Activated CD8-positive, alpha-beta memory T cell treated with anti-CD3 and anti-CD28 coated beads, Interleukin-2, amount 10 ng/mL, durations not matched to agents 7 days and 5 days (primary cell): ENCODE measurements around the gene ANKUB1. TPM values are rescaled to one million over a fixed set of nuclear protein-coding genes. Genes with fewer than 3 reads are reported as not detected.

Experiments used
- ATAC-seq: fragments of 150-1000 bp; cut with Tn5 transposase; one replicate; pipeline ENCODE4 v1.10.0; 2021; ENCODE audit warnings: moderate library complexity
- CTCF ChIA-PET: fragments of 350-600 bp; sonication (Branson Sonifier 250); formaldehyde crosslinking; loops from one replicate; lab custom pipeline; 2021; ENCODE audit warnings: antibody characterized with exemption; lab: Charles Lee
- DNase-seq: peaks from one replicate; pipeline ENCODE4 v3.0.0-alpha.2; 2020
- H3K27ac Mint-ChIP-seq: one replicate; pipeline ENCODE4 v1.8.0; 2021; ENCODE audit warnings: mild to moderate bottlenecking, mixed read lengths
- H3K27me3 Mint-ChIP-seq: one replicate; pipeline ENCODE4 v1.8.0; 2021; ENCODE audit warnings: mixed read lengths
- H3K36me3 Mint-ChIP-seq: one replicate; pipeline ENCODE4 v1.8.0; 2021; ENCODE audit warnings: mild to moderate bottlenecking, mixed read lengths
- H3K4me1 Mint-ChIP-seq: one replicate; pipeline ENCODE4 v1.8.0; 2021; ENCODE audit warnings: mixed read lengths
- H3K4me3 Mint-ChIP-seq: one replicate; pipeline ENCODE4 v1.8.0; 2021; ENCODE audit warnings: mild to moderate bottlenecking, moderate library complexity, mixed read lengths
- H3K9me3 Mint-ChIP-seq: one replicate; pipeline ENCODE4 v1.8.0; 2022; ENCODE audit warnings: low read depth, mixed read lengths
- total RNA-seq, 2 experiments: library from RNA; stranded (reverse); gene quantifications; one replicate each; pipeline ENCODE4 v1.2.3, GENCODE V29; 2021

Gene ANKUB1
- total RNA-seq, 2 experiments from 2014 or later: not detected

GRCh38 chr3:149801195-149801594 is 8.8 kb upstream of the ANKUB1 start:
- no peak for DNase-seq
- H3K36me3 Mint-ChIP-seq: no peaks in the 10 kb centered on the region
- H3K9me3 Mint-ChIP-seq: no peaks in the 10 kb centered on the region
- H3K27ac Mint-ChIP-seq: no peak overlapping the region
- H3K27me3 Mint-ChIP-seq: peaks cover 16% of the 10 kb centered on the region
- ATAC-seq: no peak
- no peaks in the 10 kb centered on the region for H3K4me1 Mint-ChIP-seq
- CTCF ChIA-PET: interaction anchor here (1.0 kb wide), 1 partner anchor 30 kb away, joined by 5 read pairs; no protein-coding TSS in a partner anchor
- H3K4me3 Mint-ChIP-seq: no peak overlapping the region

- no peaks in the 10 kb centered on the region for H3K4me1 Mint-ChIP-seq
- CTCF ChIA-PET: interaction anchor here (1.0 kb wide), 1 partner anchor 29 kb away, joined by 5 read pairs; no protein-coding TSS in a partner anchor
- H3K27ac Mint-ChIP-seq: no peak overlapping the region
- no peaks in the 10 kb centered on the region for H3K9me3 Mint-ChIP-seq
- DNase-seq: no peak
- no peak for ATAC-seq
- no peaks in the 10 kb centered on the region for H3K36me3 Mint-ChIP-seq
- H3K27me3 Mint-ChIP-seq: peaks cover 11% of the 10 kb centered on the region
- no peak overlapping the region for H3K4me3 Mint-ChIP-seq
These were observed 8.3 kb upstream of the ANKUB1 start for GRCh38 chr3:149800693-149801092.

- DNase-seq: no peak
- H3K27me3 Mint-ChIP-seq: peaks cover 20% of the 10 kb centered on the region
- no peaks in the 10 kb centered on the region for H3K36me3 Mint-ChIP-seq
These were observed 3.7 kb upstream of the ANKUB1 start for GRCh38 chr3:149796026-149796425.

GRCh38 chr3:149790698-149791097 is 1.7 kb downstream of the ANKUB1 start:
- Mint-ChIP-seq H3K9me3 (no peaks in the 10 kb centered on the region), H3K27me3 (peaks cover 41% of the 10 kb centered on the region), H3K27ac (no peak overlapping the region), H3K4me1 (no peaks in the 10 kb centered on the region), H3K4me3 (no peak overlapping the region), H3K36me3 (no peaks in the 10 kb centered on the region)
- CTCF ChIA-PET: no interaction called here
- no peak for DNase-seq
- no peak for ATAC-seq

More at GRCh38 chr3:149796026-149796425, 3.7 kb upstream of the ANKUB1 start:
- H3K4me3 Mint-ChIP-seq: no peak overlapping the region
- H3K4me1 Mint-ChIP-seq: no peaks in the 10 kb centered on the region
- H3K27ac Mint-ChIP-seq: no peak overlapping the region
- ATAC-seq: no peak
- CTCF ChIA-PET: no interaction called here
- no peaks in the 10 kb centered on the region for H3K9me3 Mint-ChIP-seq

DNA sequence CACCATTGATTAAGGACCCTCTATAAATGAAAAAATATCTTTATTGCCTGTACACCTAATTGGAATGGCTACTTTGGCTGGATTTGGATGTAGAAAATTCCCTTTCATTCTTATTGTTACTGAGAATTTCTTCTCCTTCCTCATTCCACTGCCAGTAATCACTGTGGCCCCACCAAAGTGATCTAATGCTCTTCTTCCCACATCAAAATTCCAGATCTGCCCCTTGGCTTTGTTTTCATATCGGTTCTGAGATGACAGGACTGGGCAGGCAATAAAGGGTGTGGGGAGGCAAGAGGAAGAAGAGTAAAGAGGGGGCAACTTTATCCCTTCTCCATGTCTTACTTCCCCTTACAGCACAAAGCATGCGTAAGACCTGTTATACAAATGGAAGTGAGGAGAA is 2.1 kb downstream of the ANKUB1 start:
- Mint-ChIP-seq H3K4me1 (no peaks in the 10 kb centered on the region), H3K36me3 (no peaks in the 10 kb centered on the region), H3K9me3 (no peaks in the 10 kb centered on the region), H3K4me3 (no peak overlapping the region), H3K27ac (no peak overlapping the region), H3K27me3 (peaks cover 41% of the 10 kb centered on the region)
- DNase-seq (no peak), ATAC-seq (no peak)
- CTCF ChIA-PET: no interaction called here

DNA sequence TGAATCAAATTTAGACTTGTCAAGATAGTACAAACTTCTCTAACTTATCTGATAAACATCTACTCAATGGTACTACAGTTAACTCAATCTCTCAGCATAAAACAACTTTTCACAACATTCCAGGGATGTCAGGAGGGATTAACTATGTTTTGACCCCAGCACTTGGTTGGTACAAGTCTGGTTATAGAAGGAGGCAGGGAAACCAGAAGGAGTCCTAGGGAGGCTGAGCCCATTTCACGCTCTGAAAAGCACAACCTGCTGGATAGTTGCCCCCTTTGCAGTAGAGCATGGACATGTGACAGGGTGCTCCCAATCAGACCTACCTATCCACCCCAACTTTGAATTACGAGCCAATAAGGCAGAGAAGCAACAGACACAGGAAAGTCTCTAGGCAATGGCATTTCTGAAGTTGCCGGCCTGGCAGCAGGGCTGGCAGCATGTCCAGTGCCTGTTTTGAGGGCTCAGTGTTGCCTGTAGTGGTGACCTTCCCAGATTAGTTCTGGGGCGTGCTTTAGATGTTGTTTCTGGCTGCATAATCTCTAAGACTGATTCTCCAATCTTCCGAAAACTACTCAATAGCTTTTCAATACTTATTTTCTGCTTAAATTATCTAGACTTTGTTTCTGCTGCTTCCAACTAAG is 8.2 kb downstream of the ANKUB1 start:
- H3K36me3 Mint-ChIP-seq: no peaks in the 10 kb centered on the region
- H3K27ac Mint-ChIP-seq: no peak overlapping the region
- CTCF ChIA-PET: no interaction called here
- ATAC-seq (no peak), DNase-seq (no peak)
- no peak overlapping the region for H3K4me3 Mint-ChIP-seq
- peaks cover 14% of the 10 kb centered on the region for H3K27me3 Mint-ChIP-seq
- no peaks in the 10 kb centered on the region for H3K9me3 Mint-ChIP-seq
- H3K4me1 Mint-ChIP-seq: no peaks in the 10 kb centered on the region

DNA sequence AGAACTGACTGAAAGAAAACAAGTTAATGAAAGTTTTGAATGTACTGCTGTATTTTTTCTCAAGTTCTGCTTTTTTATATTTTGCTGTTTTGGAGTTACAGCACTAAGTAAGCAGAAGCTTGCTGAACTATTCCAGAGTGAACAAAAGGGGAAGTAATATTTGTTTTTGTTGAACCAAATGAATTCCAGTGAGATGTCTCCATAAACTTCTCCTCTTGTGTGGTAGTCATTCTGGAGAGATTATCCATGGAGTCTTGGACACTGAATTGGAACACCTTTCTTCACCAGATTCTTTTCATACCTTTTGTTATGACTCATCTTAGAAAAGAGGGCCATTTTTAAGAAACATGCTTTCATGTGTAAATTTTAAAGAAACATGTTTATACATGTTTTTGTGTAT is 8.8 kb downstream of the ANKUB1 start:
- DNase-seq (no peak), ATAC-seq (no peak)
- CTCF ChIA-PET: no interaction called here
- no peak overlapping the region for H3K4me3 Mint-ChIP-seq
- H3K27me3 Mint-ChIP-seq: peaks cover 14% of the 10 kb centered on the region
- no peaks in the 10 kb centered on the region for H3K36me3 Mint-ChIP-seq
- H3K27ac Mint-ChIP-seq: no peak overlapping the region
- no peaks in the 10 kb centered on the region for H3K9me3 Mint-ChIP-seq
- no peaks in the 10 kb centered on the region for H3K4me1 Mint-ChIP-seq

GRCh38 chr3:149781741-149782140 is 10.6 kb downstream of the ANKUB1 start:
- ATAC-seq (no peak), DNase-seq (no peak)
- H3K9me3 Mint-ChIP-seq: no peaks in the 10 kb centered on the region
- no peak overlapping the region for H3K4me3 Mint-ChIP-seq
- peaks cover 5% of the 10 kb centered on the region for H3K27me3 Mint-ChIP-seq
- H3K27ac Mint-ChIP-seq: no peak overlapping the region
- CTCF ChIA-PET: interaction anchor here (1.2 kb wide), 1 partner anchor 11 kb away, joined by 10 read pairs; no protein-coding TSS in a partner anchor
- H3K36me3 Mint-ChIP-seq: no peaks in the 10 kb centered on the region
- H3K4me1 Mint-ChIP-seq: no peaks in the 10 kb centered on the region

- CTCF ChIA-PET: interaction anchor here (1.2 kb wide), 1 partner anchor 10 kb away, joined by 10 read pairs; no protein-coding TSS in a partner anchor
- Mint-ChIP-seq H3K36me3 (no peaks in the 10 kb centered on the region), H3K27me3 (peaks cover 5% of the 10 kb centered on the region), H3K4me3 (no peak overlapping the region), H3K4me1 (no peaks in the 10 kb centered on the region), H3K9me3 (no peaks in the 10 kb centered on the region), H3K27ac (no peak overlapping the region)
- ATAC-seq: no peak
- no peak for DNase-seq
These were observed 11.1 kb downstream of the ANKUB1 start for GRCh38 chr3:149781211-149781610.

DNA sequence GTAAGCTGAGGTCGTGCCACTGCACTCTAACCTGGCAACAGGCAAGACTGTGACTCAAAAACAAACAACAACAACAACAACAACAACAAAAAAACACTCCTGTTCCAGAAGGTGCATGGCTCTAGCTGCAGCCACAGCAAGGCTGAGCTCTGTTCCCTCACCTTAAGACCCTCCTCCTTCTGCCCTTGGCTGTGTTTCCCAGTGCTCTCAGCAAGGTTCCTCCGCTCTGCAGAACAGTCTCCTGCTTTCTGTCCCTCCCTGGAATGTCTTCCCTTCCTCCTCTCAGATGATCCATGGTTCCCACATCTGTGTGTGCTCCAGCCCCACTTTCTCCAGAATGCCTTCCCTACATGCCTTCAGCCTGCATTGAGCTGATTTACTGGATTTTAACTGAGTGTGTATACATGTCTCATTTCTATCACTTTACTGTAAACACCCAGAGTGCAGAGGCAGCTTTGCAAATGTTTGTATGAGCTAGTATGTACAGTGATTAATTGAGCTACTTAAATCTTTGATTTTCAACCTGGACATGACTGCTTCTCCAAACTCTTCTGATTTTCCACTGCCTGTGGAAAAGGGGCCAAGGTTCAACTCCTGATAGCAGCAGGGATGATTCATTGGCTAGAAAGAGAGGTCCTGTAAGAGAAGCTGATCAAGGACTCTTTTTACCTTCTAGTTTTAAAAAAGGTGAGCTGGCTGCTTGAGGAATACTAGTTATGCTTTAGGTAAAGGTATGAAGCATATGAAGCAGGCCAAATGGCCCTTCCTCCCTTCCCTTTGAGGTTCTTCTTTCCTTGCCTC is 14.7 kb downstream of the ANKUB1 start:
- H3K27ac Mint-ChIP-seq: no peak overlapping the region
- H3K9me3 Mint-ChIP-seq: no peaks in the 10 kb centered on the region
- CTCF ChIA-PET: interaction anchor here (0.7 to 2.0 kb wide), 3 partner anchors 29 to 209 kb away, joined by 3 to 7 read pairs (median 3); no protein-coding TSS in a partner anchor
- no peak for DNase-seq
- peaks cover 3% of the 10 kb centered on the region for H3K27me3 Mint-ChIP-seq
- no peak for ATAC-seq
- H3K4me1 Mint-ChIP-seq: no peaks in the 10 kb centered on the region
- H3K36me3 Mint-ChIP-seq: no peaks in the 10 kb centered on the region
- no peak overlapping the region for H3K4me3 Mint-ChIP-seq

- Mint-ChIP-seq H3K27me3 (peaks cover 7% of the 10 kb centered on the region), H3K9me3 (no peaks in the 10 kb centered on the region), H3K36me3 (no peaks in the 10 kb centered on the region), H3K27ac (no peak overlapping the region), H3K4me1 (no peaks in the 10 kb centered on the region), H3K4me3 (no peak overlapping the region)
- ATAC-seq: no peak
- CTCF ChIA-PET: interaction anchor here (0.9 to 1.4 kb wide), 4 partner anchors 9 to 208 kb away, joined by 3 to 5 read pairs (median 4); no protein-coding TSS in a partner anchor
- no peak for DNase-seq
These were observed 16.2 kb downstream of the ANKUB1 start for GRCh38 chr3:149776170-149776569.

DNA sequence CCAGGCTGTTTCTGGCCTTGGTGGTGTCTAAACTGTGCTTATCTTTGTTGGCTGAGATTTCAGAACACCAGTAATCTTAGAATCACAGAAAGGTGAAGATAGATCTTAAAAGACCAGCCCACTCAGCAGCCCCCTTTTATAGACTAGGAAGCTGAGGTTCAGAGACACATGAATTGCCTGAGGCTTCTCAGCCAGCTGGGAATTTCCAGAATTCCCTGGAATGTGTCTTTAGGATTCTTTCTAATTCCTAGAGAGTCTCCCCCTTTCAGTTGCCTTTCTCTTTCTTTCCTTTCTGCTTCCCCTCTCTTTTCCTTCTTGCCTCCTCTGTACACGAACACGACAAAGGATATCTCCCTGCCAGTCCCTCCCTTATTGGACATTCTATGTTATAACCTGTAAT is 19.5 kb downstream of the ANKUB1 start:
- H3K9me3 Mint-ChIP-seq: no peaks in the 10 kb centered on the region
- no peaks in the 10 kb centered on the region for H3K4me1 Mint-ChIP-seq
- no peak overlapping the region for H3K4me3 Mint-ChIP-seq
- H3K36me3 Mint-ChIP-seq: no peaks in the 10 kb centered on the region
- CTCF ChIA-PET: interaction anchor here (0.9 to 5.4 kb wide), 9 partner anchors 11 to 454 kb away, joined by 3 to 30 read pairs (median 7); no protein-coding TSS in a partner anchor
- H3K27ac Mint-ChIP-seq: no peak overlapping the region
- no peak for ATAC-seq
- DNase-seq: no peak
- H3K27me3 Mint-ChIP-seq: peaks cover 14% of the 10 kb centered on the region

DNA sequence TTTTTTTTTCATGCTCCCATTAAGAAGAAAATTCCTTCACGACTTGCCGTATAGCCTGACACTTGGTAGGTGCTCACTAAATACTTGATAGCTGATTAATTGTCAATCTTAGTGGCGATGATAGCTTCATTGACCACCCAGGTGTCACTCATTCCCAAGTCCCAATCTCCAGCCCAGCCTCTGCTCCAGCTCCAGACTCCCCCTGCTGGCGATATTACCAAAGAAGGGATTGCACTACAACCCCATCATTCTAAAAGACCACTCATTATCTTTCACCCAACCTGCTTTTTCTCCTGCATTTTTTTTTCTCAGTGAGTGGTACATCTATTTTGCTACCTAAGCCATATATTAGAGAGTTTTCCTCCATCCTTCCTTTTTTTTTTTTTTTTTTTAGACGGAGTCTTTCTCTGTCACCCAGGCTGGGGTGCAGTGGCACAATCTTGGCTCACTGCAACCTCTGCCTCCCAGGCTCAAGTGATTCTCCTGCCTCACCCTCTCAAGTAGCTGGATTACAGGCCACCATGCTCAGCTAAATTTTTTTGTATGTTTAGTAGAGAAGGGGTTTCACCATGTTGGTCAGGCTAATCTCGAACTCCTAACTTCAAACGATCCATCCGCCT is 20.6 kb downstream of the ANKUB1 start:
- Mint-ChIP-seq H3K4me3 (no peak overlapping the region), H3K9me3 (no peaks in the 10 kb centered on the region), H3K27me3 (peaks cover 21% of the 10 kb centered on the region), H3K4me1 (no peaks in the 10 kb centered on the region), H3K27ac (no peak overlapping the region), H3K36me3 (no peaks in the 10 kb centered on the region)
- DNase-seq (peak; percentile 51), ATAC-seq (no peak)
- CTCF ChIA-PET: interaction anchor here (0.7 to 5.4 kb wide), 25 partner anchors 10 to 703 kb away, joined by 3 to 30 read pairs (median 5); partner anchors contain the start of genes ANKUB1 and COMMD2
